GM21526 (cell line): ENCODE measurements around the gene RCAN1.
"Not testable (repeated sequence)": the region's sequence is repeated elsewhere in the genome, so short reads cannot be mapped to it uniquely, and the experiment has no call there.

Source experiments
- ATAC-seq: cut with Tn5 transposase; IDR thresholded peaks from one replicate; pipeline ENCODE4 v1.9.1; 2021; ENCODE audit warnings: moderate library complexity; ENCODE audit not compliant: unreplicated experiment, low FRiP score

Gene RCAN1

DNA sequence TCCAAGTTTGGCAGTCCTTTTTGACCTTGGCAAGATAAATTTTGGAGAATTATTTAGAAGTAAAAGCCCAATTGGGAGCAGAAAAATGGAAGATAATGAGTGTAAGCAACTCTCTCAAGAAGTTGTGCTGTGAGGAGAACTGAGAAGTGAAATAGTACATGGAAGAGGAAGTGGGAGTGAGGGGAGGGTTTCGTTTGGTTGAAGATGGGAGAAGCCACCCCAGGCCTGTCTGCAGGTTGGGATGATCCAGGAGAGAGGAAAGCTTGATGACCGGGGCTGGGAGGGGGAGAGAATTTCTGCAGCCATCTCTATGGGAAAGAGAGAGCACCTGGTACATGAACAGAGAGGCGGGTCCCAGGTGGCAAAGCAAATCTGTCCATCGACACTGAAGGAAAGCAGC lies 8.6 kb upstream of the RCAN1 start:
- ATAC-seq: no peak

DNA sequence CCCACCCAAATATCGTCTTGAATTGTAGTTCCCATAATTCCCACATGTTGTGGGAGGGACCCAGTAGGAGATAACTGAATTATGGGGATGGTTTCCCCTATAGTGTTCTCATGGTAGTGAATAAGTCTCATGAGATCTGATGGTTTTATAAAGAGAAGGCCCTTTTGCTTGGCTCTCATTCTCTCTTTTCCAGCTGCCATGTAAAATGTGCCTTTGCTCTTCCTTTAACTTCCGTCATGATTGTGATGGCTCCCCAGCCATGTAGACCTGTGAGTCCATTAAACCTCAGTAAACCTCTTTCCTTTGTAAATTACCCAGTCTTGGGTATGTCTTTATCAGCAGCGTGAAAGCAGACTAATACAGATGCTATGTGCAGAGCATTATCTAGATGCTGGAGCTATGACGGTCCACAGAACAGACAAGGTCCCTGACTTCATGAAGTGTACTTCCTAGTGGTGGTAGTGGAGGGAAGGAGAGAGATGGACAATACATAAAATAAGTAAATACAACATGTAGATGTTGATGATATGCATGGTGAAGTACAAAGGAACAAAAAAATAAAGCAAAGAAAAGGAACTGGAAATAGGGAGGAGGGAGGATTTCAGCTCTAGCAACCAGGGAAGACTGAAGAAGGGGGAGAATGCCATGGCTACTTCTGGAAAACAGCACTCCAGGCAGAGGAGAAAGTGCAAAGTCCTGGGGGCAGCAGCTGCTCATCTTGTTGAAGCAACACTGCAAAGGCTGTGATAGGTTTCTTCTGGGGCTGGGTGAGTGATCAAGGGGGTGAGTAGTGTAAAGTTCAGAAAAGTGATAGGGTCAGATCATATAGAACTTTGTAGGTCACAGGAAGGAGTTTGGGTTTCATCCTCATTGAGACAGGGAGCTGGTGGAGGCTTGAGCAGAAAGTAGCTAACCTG lies 6.8 kb upstream of the RCAN1 start:
- no peak for ATAC-seq

DNA sequence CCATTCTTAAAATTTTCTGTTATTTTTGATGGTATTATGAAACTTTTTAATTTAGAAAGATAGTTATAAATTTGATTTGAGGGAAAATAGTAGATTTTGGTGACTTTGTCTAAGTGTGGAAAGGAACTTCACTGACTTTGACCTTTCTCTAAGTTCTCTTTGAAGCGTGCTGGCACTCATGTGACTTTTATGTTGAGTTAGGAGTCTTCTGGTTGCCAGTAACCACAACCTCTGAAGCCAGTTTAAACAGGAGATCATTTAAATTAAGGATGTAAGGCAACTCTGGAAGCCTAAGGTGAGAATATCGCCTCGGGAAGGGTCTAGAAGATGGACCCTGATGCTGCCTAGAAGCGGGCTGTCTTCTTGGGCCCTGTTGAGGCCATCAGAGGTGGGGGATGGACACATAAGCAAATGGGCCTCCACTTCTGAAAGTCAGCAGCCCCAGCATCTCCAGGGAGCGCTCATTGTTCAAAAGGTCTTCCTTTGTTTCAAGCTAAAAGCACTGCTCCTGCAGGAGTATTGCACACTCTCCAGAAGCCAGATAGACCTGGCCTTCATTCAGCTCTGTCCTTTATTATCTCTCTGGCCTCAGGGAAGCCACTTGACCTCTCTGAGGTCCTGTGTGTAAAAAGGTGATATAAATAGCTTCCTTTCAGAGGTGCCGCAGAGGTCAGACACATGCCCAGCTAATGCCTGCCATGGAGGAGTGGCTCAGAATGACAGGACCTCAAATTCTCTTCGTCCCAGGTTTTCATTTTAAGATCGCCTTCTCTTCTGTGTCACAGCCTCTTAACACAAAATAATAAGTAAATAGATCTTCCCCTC lies 5.1 kb upstream of the RCAN1 start:
- no peak for ATAC-seq

DNA sequence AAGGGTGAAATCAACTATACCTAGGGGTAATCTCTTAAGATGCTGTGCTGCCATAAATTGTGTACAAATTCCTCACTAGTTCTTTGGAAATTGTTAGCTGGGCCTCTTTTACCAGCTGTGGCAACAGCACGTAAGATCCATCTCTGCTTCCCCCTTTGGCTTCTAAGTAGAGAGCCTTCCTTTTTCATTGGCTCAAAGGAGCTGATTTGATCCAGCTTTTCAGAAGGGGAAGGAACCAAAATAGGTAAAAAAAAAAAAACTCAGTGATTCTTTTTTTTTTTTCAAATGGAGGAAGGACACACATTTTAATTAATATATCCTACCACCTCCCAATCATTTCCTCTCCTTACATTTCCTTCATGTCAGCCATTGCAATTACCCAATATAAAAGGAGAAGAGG lies 4.0 kb upstream of the RCAN1 start:
- no peak for ATAC-seq

DNA sequence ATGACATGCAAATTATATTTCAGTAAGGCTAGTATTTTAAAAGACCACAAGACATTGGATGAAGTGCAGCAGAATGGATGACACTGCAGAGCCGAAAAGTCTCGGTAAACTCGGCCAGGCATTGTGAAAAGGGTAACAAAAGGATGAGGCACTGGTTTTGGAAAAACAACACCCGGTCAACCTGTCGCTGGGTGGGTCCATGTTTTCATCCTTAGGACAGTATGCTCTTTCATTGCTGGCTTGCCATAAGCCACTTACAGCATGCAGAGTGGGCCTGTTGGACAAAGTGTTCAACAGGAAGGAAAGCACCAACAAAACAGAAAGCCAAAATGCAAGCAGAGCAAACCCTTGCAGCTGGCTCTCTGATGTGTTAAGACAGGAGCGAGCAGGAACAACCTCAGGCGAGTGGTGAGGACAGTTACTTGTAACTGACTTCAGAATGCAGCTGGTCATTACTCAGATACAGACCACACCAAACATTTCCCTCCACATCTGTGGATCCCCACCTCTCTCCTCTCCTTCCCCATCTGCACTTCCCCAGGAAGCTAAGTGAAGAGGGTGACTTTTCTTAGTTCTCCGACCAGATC lies 2.9 kb upstream of the RCAN1 start:
- ATAC-seq: no peak

DNA sequence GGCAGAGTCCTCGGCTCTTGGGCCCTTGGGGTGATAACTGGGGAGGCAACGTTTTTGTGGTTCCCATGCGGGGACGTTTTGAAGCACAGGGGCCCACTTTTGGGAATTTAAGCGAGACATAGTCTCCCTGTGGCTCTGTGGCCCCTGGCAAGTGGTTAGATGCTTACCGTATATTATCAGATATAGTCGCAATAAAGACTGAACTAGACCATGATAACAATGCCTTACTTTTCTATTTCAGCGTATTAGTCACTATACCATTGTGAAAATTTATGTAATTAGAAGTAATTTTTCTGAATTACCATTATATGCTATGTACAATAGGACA lies 538 bp upstream of the RCAN1 start:
- no peak for ATAC-seq

GRCh38 chr21:34613679-34614627 lies 960 bp downstream of the RCAN1 start:
- no peak for ATAC-seq

DNA sequence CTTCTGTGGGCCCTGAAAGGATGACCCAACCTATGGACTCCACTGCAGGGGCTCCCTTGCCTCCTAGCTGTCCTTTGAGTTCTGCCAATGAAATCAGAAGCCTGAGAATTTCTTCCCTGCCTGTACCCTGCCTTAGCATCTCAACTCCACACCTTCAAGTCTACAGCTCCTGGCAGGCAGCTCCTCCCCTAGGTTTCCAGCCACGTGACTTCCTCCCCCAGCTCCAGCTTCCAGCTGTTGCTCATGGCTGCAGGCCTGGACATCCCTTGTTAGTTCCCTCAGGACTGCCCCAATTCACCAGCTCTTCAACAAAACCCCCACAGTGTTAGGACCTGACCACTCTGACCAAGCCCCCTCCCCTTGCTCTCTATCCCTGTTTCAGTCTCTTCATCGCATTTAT lies 2.4 kb downstream of the RCAN1 start:
- no peak for ATAC-seq

- no peak for ATAC-seq
These were observed 2.9 kb downstream of the RCAN1 start for GRCh38 chr21:34612056-34612455.

- ATAC-seq: no peak
These were observed 3.4 kb downstream of the RCAN1 start for GRCh38 chr21:34611528-34611927.

DNA sequence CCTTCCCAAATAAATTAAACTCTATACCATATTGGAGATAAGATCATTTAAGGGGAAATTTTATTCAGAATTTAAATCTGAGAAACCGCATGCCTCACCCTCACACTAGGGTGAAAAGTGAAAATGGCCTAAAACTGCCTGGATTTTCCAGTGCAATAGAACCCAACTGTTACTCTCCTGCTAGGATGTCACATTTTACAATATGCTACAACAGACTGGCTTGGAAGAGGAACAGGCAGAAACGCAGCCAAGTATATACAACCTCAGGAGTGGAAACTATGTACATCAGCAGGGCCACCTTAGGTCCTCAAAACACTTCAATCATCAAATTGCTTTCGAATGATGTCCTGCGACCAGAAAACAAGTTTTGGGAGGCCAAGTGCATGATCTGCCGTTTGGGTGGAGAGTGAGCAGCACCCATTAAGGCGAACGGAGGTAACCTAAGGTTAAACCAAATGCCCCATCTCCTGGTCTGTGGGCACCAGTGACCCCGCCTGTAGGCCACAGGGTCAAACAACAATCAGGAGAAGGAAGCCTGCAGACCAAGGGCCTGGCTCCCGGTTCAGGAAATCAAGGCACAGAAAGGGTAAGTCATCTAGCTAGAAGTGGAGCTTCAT lies 4.9 kb downstream of the RCAN1 start:
- ATAC-seq: no peak

GRCh38 chr21:34609244-34609932 lies 5.5 kb downstream of the RCAN1 start:
- no peak for ATAC-seq

DNA sequence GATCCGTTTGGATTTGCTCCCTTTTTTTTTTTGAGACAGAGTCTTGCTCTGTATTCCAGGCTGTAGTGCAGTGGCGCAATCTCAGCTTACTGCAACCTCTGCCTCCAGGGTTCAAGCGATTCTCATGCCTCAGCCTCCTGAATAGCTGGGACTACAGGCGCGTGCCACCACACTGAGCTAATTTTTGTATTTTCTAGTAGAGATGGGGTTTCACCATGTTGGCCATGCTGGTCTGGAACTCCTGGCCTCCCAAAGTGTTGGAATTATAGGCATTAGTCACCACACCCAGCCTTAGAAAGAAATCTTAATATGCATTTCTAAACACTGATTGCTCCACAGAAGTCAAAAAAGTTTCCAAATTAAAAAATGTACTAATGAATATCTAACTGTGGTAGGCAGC lies 7.5 kb downstream of the RCAN1 start:
- ATAC-seq: not testable (repeated sequence)

DNA sequence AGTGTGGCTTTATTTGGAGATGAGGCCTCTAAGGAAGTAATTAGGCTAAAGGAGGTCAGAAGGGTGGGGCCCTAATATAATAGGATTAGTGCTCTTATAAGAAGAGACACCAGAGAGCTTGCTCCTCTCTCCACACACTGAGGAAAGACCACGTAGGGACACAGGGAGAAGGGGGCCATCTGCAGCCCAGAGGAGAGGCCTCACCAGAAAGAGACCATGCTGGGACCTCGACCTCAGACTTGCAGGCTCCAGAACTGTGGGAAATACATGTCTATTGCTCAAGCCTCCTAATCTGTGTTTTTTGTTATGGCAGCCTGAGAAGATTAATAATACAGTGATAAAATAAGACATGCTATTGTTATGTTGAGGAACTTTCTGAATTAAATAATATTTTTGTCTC lies 8.3 kb downstream of the RCAN1 start:
- ATAC-seq: no peak

- no peak for ATAC-seq
These were observed 8.9 kb downstream of the RCAN1 start for GRCh38 chr21:34606051-34606450.

GRCh38 chr21:34604956-34605355 lies 10.0 kb downstream of the RCAN1 start:
- ATAC-seq: not testable (repeated sequence)

DNA sequence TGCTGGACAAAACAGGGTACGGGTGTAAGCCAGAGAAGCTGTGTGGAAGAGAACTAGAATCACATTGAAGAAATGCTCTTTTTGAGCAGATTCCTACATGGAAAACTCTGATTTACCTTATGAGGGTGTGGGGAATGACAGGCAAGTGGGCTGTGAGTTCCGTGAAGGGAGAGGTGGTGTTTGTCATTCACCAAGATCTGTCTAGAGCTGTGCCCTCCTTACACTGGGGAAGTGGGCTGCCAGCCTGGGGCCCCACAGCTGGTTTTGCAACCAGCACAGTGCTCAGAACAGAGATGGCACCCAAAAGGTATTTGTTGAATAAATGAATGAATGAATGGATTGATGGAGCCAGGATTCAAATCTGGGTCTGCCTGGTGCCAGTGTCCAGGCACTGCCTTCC lies 10.4 kb downstream of the RCAN1 start:
- ATAC-seq: no peak

DNA sequence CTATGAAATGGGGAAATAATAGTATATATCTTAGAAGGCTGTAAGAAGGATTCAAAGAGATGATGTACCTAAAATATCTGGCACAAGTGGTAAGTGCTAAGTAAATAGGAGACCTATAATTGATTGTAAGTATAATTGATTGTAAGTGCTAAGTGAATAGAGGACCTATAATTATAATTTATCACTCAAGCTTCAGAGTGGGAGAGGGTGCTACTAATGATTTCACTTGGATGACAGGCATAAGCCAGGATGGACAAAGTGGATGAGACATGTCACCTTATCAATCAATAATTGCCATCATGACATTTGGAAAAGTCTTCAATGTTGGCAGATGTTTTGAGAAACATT lies 11.2 kb downstream of the RCAN1 start:
- ATAC-seq: no peak

DNA sequence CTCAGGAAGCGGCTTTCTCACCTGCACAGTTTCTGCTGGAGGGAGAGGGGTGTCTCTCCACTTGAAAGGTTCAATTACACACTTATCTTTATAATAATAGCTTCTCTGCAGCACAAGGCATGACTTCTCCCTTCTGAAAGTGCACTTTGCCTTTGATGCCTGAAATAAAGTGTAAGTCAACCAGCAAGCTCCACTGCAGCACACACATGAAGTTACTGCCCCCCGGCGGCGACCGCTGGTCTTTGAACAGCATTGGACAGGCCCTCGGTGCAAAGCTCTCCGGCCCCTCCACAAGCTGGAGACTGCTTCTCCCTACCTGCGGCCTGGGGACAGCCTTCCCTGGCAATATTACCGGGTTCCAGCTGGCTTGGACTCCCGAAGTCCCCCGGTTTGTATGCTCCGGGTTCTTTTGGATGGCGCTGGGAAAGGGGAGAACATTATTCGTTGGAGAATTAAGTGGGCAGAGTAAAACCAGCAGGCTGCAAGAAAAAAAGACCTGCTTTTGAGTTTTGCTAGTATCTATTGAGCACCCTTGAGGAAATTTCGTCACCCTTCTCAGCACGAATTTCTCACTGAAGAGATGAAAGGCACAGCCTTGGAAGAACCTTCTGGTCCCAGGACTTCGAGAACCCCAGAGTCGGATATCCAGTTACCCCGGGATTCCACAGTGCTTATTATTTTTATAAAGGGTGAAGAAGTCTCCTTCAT lies 11.8 kb downstream of the RCAN1 start:
- ATAC-seq: no peak
